Transverse colon (tissue), 3 donors: ENCODE measurements around the gene KCNN3.

Experiments
- CTCF ChIP-seq, 5 experiments: fragments of 200-600 bp in 3 of 5; fragments of 450-650 bp in 2 of 5; sonication (generic) in 3 of 5; IDR thresholded peaks; 1 replicate in 2 of 5; 2 replicates in 3 of 5; pipeline ENCODE4 v1.5.1; 2016 to 2017; ENCODE audit warnings: antibody characterized with exemption in 5 of 5, inconsistent platforms in 3 of 5, mild to moderate bottlenecking in 2 of 5, moderate library complexity in 1 of 5
- POLR2A ChIP-seq: fragments of 450-650 bp; IDR thresholded peaks from one replicate; pipeline ENCODE4 v1.6.1; 2016; ENCODE audit warnings: antibody characterized with exemption, mild to moderate bottlenecking, moderate library complexity

DNA sequence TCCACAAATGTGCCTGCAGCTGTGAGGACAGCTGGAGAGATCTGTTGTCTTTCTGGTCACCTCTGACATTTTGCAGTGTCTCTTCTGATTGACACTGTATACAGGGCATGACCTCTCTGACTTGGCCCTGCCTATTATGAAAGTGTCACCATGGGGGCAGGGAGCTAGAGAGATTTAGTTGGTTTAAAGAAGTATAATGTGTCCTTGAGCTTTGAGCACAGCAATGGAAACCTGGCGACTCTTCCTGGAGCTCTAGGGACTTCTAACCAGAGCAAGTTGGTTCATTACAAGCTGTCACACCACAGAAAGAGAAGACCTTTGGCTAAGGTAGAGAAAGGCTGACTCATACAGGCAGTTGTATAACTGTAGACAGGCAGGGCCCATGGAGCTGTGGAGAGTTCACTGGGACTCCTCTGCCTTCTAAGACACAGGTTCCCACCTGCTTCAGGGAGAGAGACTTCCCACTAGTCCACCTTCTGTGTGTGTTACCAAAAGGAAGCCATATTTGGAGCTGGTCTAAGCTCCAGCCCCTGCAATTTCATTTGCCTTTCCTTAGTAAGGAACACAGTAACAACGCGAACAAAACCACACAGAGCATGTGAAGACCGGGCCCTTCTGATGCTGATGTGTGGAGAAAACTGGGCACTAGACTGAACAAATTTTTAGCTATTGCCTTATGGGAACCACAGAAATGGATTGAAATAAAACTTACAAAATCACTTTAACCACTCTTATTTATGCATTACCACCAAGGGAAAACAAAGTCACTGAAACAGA lies 171.6 kb downstream of the KCNN3 start:
- no peak for TF ChIP-seq CTCF (IDR thresholded peaks at IDR 0.05)
- no peak for TF ChIP-seq POLR2A
